GM23248 (cell line): ENCODE measurements around the gene ARHGEF28.

Experiments
- EZH2 ChIP-seq: fragments of 200-600 bp; sonication (generic); IDR thresholded peaks from 2 replicates; pipeline ENCODE4 v1.6.1; 2018; ENCODE audit warnings: antibody characterized with exemption, mild to moderate bottlenecking; ENCODE audit not compliant: insufficient read depth, poor library complexity, severe bottlenecking
- EZH2phosphoT487 ChIP-seq: fragments of 200-600 bp; sonication (generic); IDR thresholded peaks from 2 replicates; pipeline ENCODE4 v1.6.1; 2018; ENCODE audit warnings: antibody characterized with exemption, moderate library complexity, mild to moderate bottlenecking, low read depth; ENCODE audit not compliant: insufficient read depth

DNA sequence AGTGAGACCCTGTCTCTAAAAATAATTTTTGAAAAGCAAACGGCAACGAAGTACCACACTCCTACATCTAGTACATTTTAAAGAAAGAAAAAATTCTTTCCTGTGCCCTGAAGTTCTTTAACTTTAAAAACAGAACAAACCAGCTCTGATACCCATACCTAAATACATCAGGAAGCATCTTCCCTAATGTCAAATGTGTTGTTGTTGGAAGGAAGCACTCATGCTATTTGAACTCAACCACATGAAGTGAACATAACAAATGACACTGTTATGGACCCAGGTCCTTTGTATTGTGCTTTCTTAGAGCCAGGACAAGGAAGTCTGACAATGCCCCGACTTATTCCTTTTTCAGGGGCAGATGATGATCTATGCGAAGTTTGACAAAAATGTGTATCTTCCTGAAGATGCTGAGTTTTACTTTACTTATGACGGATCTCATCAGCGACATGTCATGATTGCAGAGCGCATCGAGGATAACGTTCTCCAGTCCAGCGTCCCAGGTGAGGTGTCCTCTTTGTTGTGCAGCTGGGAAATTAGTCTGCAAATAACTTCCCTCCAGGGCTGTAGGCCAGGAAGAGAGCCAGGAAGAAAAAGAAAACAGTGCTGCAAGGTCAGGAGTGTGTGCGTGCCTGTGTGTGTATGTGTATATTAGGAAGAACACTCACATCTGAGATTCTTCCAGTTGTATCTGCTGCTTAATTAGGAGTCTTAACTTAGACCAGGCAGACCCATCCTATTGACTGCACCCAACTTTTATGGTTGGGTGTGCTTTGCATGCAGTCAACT, 123.7 kb downstream of the ARHGEF28 start:
- TF ChIP-seq EZH2 (no peak), EZH2phosphoT487 (no peak)
